Stimulated activated CD8-positive, alpha-beta memory T cell treated with anti-CD3 and anti-CD28 coated beads, Interleukin-4, amount 100 ng/mL, for 1 hour (primary cell): ENCODE measurements around the gene GAB2.
"Not testable (repeated sequence)": the region's sequence is repeated elsewhere in the genome, so short reads cannot be mapped to it uniquely, and the experiment has no call there.

ENCODE experiments used
- DNase-seq, 2 donors: peaks; one replicate each; pipeline ENCODE4 v3.0.0-alpha.2; 2020; ENCODE audit warnings: low read depth in 2 of 2, low spot score in 1 of 2

Gene GAB2

DNA sequence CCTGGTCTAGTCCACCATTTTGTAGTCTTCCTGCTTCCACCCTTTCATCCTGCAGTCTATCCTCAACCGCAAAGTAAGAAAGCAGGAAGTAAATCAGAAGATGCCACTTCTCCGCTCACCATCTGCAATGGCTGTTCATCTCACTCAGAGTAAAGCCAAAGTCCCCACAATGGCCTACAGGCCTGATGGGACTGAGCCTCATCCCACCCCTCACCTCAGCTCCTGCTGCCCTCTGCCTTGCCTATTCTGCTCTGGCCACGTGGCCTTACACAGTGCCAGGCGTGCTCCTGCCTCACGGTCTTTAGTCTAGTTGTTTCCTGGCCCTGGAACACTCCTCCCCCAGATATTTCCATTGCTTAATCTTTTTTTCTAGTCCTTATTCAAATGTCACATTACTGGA lies 133.4 kb downstream of the GAB2 start:
- no peak for DNase-seq

DNA sequence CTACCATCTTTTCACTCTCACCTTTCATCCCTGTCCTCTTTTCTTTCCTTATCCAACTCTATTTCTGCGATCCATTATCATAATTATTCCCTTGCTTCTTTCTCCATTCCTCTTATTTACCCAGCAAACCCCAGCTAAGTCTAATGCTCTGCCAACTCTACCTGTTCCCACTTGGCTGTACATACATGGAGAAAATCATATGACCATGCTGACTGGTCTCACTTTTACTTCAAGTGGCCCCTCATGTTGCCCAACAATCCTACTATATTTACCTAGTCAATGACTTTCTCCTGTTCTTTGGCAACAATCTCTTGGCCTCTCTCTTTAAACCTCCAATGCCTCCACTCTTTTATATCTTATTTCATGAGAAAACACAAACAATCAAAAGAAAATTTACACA lies 134.8 kb downstream of the GAB2 start:
- DNase-seq, result no peak

DNA sequence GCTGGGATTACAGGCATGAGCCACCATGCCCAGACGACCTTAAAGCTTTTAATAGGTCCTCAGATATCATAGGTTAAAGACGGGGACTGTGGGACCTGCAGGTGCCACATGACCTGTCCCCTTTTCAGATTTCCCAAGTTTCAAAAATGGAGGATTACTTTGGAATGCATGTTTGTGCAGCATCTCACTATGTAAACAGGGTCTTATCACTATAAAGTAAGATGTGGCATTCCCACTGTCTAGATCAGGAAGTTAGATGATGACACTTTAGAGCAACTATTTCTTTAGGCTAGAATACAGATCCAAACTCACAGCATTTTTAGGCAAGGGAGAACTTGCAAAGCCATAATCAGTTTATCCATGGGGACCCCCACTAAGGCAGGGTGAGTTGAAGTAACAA lies 136.1 kb downstream of the GAB2 start:
- DNase-seq, result no peak

DNA sequence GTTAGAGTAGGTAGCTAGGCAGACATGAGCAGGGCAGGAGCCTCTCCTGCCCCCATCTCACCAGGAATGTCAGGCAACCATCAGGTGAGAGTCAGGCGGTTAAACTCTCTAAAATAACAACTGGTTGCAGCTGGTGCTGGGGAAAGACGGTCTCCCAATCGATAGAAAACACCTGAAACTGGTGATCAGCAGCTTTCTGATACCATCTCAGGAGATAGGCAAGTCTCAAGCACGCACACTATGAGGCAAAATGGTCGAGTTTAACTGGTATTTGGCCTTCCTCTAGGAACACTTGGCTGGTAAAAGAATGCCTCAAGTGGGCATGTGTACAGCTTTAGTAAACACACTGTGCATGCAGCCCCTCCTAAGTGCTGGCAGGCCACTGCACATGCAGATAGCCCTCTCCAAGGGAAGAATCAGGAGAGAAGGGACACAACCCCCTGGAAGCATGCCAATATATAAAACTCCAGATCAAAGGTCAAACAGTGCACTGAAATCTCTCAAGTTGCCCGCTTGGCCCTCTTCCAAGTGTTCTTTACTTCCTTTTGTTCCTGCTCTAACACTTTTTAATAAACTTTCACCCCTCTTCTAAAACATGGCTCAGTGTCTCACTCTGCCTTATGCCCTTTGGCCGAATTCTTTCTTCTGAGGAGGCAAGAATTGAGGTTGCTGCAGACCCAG lies 140.2 kb downstream of the GAB2 start:
- DNase-seq, result no peak

DNA sequence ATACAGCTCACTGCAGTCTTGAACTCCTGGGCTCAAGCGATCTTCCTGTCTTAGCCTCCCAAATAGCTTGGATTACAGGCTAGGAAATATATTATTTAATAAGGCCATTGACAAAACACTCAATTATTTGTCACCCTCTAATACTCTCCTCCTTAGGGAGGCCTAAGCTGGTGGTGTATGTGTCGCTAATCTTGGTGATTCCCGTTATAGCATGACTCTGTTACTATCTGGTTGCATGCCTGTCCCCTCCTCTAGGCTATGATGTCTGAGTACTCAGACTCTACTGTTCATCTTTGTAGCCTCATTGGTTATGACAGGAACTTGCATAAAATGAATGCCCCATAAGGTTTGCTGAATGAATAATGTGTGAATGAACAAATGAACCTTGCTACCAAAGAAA lies 141.3 kb downstream of the GAB2 start:
- no peak for DNase-seq

DNA sequence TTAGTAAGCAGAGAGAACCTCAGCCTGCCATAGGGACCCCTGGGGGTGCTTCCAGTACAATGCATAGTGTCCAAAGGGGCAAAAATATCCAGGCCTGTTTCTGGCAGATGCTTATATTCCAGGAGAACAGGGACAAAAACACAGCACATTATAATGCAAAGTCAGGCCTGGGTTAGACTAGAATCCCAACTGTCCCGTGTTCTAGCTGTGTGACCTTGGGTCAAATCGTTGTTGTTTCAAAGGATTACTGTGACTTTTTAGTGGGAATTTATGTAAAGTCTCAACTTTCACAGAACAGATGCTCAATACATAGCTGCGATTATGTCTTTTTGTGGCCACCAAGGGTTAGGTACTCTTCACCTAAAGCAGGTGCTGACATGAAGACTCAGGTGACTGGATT lies 142.9 kb downstream of the GAB2 start:
- DNase-seq, result no peak

DNA sequence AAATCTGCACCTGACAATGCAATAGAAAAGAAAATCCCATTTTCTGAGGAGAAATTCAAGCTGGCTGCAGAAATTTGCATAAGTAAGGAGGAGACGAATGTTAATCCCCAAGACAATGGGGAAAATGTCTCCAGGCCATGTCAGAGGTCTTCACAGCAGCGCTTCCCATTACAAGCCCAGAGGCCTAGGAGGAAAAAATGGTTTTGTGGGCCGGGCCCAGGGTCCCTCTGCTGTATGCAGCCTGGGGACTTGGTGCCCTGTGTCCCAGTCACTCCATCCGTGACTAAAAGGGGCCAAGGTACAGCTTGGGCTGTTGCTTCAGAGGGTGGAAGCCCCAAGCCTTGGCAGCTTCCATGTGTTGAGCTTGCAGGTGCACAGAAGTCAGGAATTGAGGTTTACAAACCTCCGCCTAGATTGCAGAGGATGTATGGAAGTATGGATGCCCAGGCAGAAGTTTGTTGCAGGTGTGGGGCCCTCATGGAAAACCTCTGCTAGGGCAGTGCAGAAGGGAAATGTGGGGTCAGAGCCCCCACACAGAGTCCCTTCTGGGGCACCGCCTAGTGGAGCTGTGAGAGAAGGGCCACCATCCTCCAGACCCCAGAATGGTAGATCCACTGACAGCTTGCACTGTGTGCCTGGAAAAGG lies 144.9 kb downstream of the GAB2 start:
- not testable (repeated sequence) for DNase-seq

DNA sequence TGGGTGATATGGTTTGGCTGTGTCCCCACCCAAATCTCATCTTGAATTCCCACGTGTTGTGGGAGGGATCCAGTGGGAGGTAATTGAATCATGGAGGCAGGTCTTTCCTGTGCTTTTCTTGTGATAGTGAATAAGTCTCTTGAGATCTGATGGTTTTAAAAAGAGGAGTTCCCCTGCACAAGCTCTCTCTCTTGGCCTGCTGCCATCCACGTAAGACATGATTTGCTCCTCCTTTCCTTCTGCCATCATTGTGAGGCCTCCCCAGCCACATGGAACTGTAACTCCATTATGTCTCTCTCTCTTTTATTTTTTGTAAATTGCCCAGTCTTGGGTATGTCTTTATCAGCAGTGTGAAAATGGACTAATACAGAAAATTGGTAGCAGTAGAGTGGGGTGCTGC lies 145.8 kb downstream of the GAB2 start:
- not testable (repeated sequence) for DNase-seq

DNA sequence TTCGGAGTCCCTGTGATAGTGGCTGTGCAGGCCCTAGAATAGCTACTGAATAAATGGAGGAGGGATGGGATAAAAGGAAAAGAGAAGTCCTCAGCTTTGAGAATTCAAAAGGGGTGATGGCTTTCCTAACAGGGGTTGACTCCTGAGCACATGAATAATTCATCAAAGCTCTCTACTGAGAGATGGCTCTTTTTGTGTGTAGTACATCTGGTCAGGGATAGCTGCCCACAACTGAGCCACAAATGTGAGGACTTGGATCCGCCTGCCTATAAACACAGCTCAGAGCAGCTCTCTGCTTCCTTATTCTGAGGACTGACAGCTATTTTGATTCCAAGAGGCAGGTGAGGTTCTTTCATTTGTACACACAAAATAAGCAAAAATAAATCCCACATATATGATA lies 146.6 kb downstream of the GAB2 start:
- DNase-seq, result no peak

DNA sequence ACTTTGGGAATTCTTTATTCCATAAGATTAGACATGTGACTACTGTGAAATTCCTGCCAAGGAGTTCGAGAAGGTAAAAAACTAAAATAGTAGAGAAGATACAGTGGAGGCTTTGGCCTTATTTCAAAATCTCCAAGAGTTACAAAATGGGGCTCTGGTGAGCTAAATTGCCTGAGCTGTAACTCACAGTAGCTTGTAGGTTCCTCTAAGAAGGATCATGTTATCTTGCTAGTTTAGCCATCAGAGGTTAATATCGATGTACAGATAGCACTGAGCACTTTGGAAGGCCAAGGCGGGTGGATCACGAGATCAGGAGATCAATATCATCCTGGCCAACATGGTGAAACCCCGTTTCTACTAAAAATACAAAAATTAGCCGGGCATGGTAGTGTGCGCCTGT lies 147.8 kb downstream of the GAB2 start:
- DNase-seq, result no peak

DNA sequence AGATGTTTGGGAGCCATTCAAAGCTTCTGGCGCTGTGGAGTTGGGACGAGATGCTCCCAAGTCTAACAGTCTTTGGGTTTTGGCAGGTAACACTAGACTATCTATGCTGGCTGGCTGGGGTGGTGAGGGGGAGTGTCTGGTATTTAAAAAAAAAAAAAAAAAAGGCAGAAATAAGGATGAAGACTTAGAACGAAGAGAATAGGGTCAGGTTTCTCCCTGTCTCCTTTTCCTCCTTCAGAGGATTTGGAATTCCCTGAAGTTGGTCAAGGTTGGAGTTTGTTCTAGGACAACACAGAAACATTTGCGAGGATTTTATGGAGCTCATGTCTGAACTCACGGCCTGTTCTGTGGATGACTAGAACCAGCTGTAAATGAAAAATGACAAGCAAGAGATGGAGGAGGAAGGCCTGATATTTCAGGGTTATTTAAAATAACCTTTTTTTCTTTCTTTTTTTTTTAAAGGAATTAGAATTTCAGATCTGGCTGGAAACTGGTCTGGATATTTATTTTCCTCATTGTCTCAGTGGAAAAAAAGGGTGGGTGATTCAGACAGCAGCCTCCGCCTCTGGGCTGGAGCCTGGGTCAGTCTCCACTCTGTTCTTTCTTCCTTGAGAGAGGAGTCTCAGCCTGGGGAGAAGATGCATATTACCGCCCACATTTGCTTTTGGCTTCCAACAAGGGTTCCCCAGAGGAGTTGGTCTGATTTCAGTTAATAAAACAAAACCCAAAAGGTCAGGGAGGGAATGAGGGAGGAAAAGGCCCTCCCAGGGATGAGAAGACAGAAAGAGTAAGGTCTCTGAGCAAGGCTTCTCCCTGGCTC lies 148.8 kb downstream of the GAB2 start:
- no peak for DNase-seq

DNA sequence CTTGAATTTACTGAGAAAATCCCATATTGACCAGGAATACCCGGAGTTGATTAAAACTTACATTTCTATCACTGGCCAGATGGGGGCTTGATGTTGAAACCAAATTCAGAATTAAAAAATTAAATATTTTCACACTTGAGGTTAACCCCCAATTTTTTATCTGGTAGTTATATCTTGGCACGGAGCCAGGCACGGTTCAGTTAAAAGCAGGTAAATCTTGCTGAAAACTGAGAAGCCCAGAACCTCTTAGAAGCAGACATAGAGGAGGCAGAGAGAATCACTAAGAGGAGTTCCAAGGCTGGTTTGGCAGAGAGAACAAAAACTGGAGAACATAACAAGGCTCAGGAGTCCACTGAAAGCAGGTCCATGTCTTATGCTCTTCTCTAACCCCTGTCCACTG lies 151.2 kb downstream of the GAB2 start:
- DNase-seq, result no peak

DNA sequence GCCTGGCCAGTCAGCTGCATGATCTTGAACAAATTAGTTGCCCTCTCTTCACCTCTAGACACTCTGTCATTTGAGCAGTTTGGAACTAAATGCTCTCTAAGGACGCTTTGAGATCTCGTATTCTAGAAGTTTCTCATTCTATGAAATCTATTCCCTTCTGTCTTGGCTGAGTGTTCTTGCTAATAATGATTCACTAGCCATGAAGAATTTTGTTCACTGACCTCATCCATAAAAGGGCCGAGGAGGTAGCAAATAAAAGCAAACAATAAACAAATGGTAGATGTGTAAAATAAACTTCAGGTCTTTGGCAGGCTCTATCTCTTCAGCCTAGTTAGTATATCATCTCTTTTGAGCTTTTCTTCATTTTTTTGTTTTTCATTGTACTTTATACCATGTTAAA lies 152.3 kb downstream of the GAB2 start:
- no peak for DNase-seq

DNA sequence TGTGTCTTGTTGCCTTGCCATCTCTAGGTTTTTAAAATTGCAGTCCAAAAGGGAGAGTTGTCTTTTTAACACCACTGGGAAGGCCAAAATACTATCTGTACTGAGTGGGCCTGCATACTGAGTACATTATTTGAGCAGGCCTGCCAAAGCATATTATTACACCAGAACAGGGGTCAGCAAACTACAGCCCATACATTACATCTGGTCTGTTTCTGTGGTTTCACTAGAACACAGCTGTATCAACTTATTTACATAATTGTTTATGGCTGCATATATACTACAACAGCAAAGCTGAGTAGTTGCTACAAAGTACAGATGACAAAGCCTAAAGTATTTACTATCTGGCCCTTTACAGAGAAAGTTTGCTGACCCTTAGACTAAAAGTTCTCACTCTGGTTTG lies 154.9 kb downstream of the GAB2 start:
- no peak for DNase-seq

DNA sequence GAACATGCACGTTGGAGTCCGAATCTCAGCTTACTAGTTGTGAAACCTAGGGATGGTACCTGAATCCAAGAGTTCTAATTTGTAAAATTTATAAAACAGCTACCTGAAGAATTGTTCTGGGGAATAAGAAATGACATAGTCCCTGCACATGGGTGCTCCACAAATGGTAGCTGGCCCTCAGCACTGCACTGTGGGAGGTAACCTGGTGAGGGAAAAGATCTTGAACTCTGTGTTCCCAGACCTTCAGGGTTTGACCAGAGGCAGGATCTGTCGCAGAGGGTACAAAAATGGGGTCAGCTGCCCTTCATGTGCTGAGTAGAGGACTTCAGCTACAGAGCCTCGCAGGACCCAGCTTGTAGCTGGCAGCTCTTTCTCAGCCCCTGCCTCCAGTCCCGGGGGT lies 155.4 kb downstream of the GAB2 start:
- no peak for DNase-seq

DNA sequence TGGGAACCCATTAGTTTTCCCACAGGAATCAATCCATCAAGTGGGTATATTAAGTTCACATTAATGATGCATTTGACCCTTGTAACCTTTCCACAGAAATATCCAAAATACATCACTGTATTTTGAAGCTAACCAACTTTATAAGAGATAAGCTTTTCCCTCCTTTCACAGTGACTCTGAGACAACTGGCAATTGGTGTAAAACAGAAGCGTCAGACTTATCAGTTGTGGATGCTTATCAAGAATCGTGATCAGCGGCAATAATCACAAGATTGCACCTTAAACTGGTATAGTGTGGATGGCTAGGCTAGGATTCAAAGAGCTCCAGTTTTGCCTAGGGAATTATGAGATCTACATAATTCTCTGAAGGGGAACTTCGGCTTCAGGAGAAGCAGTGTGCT lies 155.8 kb downstream of the GAB2 start:
- no peak for DNase-seq

DNA sequence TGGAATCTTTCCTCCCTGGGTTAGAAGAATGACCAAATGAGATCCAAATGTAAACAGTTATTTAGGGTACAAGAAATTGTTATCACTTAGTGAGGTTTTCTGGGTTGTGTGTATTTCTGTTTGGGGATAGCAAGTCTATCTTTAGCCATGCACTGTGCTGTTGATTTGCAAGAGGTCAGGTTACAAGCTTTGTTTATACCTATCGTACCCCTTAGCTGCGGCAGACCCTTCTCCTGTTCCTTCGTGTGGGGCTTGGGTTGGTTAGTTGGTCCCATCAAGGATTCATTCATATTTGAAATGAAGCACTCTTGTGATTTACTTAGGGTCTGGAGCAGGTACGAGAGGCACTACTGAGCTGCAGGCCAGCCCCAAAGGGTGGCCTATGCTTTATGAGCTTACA lies 156.3 kb downstream of the GAB2 start:
- DNase-seq, result no peak

DNA sequence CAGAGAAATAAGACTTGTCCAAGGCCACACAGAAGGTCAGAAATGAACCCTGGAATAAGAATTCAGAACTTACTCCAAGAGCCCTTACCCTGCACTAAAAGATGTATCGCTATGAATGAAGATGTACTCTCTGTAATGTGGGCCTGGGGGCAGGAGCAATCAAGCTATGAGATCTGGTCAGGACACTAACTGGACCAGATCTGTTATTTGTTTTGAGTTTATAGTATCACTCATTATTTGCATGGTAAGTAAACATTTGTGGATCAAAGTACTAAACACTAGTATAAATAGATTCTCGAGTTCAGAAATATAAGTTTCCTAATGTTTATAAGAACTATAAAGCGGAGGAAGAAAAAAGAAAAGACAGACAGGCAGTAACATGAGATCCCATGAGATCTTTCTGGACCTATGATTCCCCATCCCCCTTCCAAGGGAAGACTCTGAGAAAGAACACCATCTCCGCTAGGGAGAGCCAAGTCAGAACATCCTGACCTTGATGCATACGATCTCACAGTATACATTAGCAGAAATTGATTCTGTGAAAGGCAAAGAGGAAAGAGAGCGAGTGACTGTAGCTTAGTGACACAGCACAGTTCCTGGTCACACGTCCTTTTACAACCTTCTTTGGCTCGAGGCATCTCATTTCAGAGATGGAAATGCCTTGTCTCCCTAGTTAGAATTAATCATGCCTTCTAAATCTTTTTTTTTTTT lies 157.7 kb downstream of the GAB2 start:
- DNase-seq, result no peak

DNA sequence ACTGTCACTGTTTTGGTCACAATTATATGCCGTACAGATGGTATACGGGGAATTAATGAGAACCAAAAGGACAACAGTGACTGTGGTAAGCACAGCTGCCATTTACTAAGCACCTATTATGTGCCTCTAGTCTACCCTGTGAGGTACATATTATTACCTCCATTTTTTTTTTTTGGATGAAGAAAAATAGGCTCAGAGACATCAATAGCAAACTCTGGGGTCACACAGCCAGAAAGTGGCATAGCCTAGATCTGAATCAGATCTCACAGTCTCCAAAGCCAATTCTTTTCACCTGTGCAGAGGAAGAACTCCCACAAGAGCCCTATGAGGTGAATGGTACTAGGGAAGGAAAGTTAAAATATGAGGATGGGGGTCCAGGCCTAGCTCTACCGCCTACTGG lies 160.0 kb downstream of the GAB2 start:
- DNase-seq, result no peak

DNA sequence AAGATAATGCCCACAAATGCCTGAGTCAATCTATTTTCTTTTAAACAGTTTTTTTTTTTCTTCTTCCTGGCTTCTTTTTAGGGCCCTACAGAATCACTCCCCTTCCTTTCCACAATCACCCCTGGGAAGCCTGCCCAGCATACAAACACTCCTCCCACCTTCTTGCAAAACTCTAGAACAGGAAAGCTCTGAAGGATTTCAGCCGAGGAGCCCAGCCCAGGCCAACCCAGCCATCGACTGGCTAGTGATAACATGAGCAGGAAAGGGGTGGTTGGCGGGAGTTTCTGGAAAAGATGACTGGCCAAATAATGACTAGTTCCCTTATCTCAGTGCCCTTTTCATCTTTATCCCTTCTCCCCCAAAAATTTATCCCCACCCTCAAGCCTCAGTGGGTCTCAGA lies 160.7 kb downstream of the GAB2 start:
- DNase-seq, result no peak

DNA sequence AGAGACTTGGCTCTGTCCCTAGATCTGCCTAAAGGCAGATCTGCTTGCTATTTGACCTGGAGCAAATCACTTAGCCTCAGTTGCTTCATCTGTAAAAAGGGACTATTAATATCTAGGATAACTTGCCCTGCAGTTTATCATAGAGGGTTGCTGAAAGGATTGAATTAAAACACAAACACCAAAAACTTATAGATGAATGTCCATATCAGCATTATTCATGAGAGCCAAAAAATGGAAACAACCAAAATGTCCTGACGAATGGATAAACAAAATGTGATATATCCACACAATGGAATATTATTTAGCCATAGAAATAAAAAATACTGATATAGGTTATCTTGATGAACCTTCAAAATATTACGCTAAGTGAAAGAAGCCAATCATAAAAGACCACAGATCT lies 161.7 kb downstream of the GAB2 start:
- DNase-seq, result no peak

DNA sequence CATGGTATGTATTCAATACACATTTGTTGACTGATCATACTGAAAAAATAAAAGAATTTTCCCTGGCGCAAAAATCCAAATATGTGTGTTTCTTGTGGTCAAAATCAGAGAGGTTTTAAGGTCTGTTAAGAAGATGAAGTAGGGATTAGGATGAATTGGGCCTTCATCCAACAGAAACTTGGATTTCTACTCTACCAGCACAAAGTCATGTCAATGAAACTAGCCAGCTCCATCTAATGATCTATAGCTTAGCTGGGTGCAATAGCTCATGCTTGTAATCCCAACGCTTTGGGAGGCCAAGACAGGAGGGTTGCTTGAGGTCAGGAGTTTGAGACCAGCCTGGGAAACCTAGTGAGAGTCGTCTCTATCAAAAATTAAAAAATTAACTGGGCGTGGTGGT lies 163.4 kb downstream of the GAB2 start:
- DNase-seq, result no peak
